Peyer's patch (tissue), 4 donors: ENCODE measurements around the gene IFT88.

Experiments used
- CTCF ChIP-seq, 6 experiments: fragments of 450-650 bp in 4 of 6; fragments of 200-600 bp in 2 of 6; sonication (generic) in 1 of 6; IDR thresholded peaks; one replicate each; pipeline ENCODE4 v1.5.1; 2017 to 2019; ENCODE audit warnings: antibody characterized with exemption in 6 of 6, mild to moderate bottlenecking in 3 of 6, moderate library complexity in 1 of 6
- POLR2A ChIP-seq, 2 donors: fragments of 450-650 bp; IDR thresholded peaks; one replicate each; pipeline ENCODE4 v1.5.1; 2017; ENCODE audit warnings: antibody characterized with exemption in 2 of 2, mild to moderate bottlenecking in 2 of 2, moderate library complexity in 2 of 2

GRCh38 chr13:20582026-20582425 lies 15.1 kb downstream of the IFT88 start:
- TF ChIP-seq CTCF (IDR thresholded peaks at IDR 0.05) (no peak), POLR2A (IDR thresholded peaks at IDR 0.05) (no peak)
